Stimulated activated CD8-positive, alpha-beta memory T cell treated with anti-CD3 and anti-CD28 coated beads, Interleukin-15, amount 100 ng/mL, for 24 hours (primary cell): Measurements from ENCODE around the gene OR8D2.
"Not testable (repeated sequence)": the region's sequence is repeated elsewhere in the genome, so short reads cannot be mapped to it uniquely, and the experiment has no call there.

Experiments
- DNase-seq: peaks from one replicate; pipeline ENCODE4 v3.0.0-alpha.2; 2020; ENCODE audit warnings: low read depth

The OR8D2 gene

GRCh38 chr11:124285610-124286344 is 34.2 kb downstream of the OR8D2 start:
- no peak for DNase-seq

GRCh38 chr11:124278261-124278660 is 41.7 kb downstream of the OR8D2 start:
- no peak for DNase-seq

DNA sequence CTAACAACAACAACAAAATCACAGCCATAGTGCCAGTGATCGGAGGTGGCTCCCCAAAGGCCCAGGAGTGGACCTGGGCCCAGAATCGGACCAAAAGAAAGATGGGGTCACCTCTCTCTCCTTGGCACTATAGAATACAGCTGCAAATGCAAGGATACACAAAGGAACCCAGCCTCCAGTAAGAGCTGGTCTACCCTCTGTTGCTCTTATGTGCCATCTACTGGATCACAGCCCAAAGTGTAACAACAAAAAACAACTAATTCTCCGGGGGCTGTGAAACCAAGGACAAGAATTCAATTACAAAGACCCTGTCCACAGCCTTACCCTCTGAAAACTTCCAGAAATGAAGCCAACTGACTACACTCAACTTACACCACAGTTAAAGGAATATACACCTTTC is 42.2 kb downstream of the OR8D2 start:
- DNase-seq = no peak

- DNase-seq = no peak
Measured at GRCh38 chr11:124277207-124277606, 42.8 kb downstream of the OR8D2 start.

- no peak for DNase-seq
Measured at GRCh38 chr11:124276081-124276480, 43.9 kb downstream of the OR8D2 start.

DNA sequence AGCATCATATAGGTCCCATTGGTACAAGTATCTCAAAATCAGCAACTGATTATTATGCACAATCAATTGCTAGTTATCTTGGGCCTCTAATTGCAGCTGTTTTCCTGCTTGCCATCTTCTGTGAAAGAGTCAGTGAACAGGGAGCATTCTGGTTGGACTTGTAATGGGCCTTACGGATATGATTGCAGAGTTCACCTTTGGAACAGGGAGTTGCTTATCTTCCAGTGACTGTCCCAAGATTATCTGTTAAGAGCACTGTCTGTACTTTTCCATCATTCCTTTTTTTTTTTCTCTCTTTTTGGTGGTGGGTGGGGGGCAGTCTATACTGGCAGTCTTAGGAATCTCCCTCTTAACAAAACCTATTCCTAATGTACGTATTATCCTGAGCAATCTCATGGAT is 46.0 kb downstream of the OR8D2 start:
- no peak for DNase-seq

DNA sequence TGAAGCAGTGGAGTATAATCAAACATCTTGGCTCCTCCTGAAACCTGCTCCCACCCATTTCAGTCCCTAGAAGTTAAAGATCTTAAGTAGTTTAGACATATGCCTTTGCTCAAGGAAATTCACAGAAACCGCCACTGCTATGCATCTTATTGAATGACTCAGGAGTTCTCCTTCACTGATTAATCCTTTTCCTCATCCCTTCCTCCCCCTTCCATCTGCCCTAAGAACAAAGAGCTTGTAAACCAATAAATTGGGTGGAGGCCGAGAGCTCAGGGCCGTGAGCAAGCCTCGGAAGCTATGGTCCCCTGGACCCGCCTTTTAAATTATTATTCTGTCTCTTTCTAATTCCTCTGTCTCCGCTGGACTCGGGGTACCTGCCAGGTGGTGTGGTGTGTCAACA is 49.1 kb downstream of the OR8D2 start:
- DNase-seq = not testable (repeated sequence)
